ENCODE results near the gene SF3A2.

DNA sequence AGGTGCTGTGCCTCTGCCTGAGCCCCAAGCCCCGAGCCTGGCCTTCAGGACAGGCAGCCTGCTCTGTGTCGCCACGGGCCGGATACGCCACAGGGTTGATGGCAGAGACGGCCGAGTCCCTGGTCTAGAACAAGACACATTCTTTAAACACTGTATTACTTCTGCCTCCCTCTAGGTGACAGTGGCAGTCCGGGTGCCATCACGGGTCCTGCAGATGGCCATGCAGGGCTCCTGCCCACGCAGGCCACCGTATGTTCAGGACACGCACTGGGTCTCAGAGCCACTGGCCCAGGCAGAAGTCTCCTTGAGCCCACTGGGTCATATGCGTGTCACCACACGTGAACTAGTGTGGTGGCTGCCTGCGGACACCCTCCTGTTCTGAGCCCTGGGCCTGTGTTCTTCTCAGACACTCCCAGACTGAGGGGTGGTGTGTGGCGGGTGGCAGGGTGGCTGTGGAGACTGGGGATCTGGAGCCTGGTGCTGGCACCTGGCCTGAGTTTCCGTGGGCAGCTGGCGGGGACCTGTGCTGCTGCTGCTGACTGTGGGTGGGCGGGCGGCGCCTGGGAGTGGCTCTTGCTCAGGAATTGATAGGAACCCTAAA is 4.9 kb upstream of the SF3A2 start:
- TF ChIP-seq TEAD4 (IDR thresholded peaks at IDR 0.05) (no peak), REST (IDR thresholded peaks at IDR 0.05; ENCODE audit: low read depth) (no peak), EP300 (IDR thresholded peaks at IDR 0.05; ENCODE audit: borderline replicate concordance) (no peak), CEBPB (IDR thresholded peaks at IDR 0.05) (no peak), EGR1 (IDR thresholded peaks at IDR 0.05) (no peak), RAD21 (IDR thresholded peaks at IDR 0.05; ENCODE audit: low read depth) (no peak), MAX (IDR thresholded peaks at IDR 0.05) (no peak), TAF1 (IDR thresholded peaks at IDR 0.05; ENCODE audit: low read depth) (no peak), CREB1 (IDR thresholded peaks at IDR 0.05; ENCODE audit: low read depth) (no peak), NFIC (IDR thresholded peaks at IDR 0.05) (no peak)
- TF ChIP-seq, protein P1, sequence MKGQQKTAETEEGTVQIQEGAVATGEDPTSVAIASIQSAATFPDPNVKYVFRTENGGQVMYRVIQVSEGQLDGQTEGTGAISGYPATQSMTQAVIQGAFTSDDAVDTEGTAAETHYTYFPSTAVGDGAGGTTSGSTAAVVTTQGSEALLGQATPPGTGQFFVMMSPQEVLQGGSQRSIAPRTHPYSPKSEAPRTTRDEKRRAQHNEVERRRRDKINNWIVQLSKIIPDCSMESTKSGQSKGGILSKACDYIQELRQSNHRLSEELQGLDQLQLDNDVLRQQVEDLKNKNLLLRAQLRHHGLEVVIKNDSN (IDR thresholded peaks at IDR 0.05), result no peak

Data from Ishikawa (cell line).